HG02870 (cell line): ENCODE measurements around the gene TSPAN6.
A peak's percentile ranks its signal among the peaks of the same experiment; 100 is the strongest.

Source experiments
- ATAC-seq: cut with Tn5 transposase; IDR thresholded peaks from one replicate; pipeline ENCODE4 v1.9.1; 2021; ENCODE audit warnings: mild to moderate bottlenecking, moderate library complexity; ENCODE audit not compliant: unreplicated experiment

The TSPAN6 gene

GRCh38 chrX:100648458-100649417 is 12.1 kb upstream of the TSPAN6 start:
- no peak for ATAC-seq

- no peak for ATAC-seq
These were observed 11.1 kb upstream of the TSPAN6 start for GRCh38 chrX:100647739-100648138.

DNA sequence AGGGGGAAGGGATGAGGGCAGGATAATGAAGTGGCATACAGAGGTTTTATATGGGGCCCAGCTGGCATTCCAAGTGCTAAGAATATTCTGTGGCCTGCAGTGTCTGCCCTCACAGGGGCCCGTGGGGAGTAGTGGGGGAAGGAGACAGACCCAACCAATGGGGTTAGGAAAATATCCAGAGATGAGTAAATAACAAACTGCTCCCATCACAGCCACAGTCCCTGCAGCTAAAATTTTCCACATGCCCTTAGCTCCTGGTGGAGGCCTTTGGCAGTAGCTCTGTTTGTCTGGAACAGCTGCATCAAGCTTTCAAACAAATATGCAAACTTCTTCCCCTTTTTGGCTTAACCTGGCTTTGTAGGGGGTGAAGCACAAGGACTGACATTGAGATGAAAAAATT is 10.5 kb upstream of the TSPAN6 start:
- ATAC-seq = no peak

GRCh38 chrX:100645106-100645505 is 8.5 kb upstream of the TSPAN6 start:
- ATAC-seq = no peak

GRCh38 chrX:100643956-100644860 is 7.6 kb upstream of the TSPAN6 start, which contains the start of gene SRPX2:
SRPX2 (plus strand) TSS chrX:100644199; CDS start chrX:100646323, 2,124 bp downstream.
- ATAC-seq = no peak

DNA sequence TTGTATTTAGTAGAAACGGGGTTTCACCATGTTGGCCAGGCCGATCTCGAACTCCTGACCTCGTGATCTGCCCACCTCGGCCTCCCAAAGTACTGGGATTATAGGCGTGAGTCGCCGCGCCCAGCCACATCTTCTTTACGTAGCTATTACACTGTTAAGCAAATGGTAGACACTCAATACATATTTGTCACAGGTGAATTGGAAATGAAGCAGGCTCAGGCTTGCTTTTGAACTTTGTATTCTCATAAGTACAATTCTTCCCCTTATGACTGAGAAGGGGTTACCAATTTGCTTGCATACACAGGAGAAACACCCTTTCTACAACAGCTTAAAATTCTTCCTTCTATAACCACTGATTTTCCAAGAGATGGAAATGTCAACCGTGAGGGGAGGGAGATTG is 6.6 kb upstream of the TSPAN6 start:
- no peak for ATAC-seq

DNA sequence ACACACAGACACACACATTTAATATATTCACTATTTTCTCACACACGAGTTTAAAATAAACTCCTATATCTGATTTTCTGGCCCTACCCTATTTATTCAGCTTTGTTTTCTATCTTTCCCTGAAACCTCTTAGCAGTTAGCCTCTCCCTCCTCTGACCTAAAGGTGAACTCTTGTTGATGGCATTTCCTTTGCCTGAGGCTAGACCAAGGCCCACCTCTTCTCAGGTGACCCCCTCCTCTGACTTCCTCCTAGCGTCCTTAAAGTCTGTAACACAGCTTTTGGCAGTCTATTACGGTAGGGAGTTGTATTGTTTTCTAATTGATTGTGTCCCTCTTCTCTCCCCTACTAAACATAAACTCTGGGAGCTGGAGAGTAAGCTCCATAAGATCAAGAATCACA is 5.7 kb upstream of the TSPAN6 start:
- no peak for ATAC-seq

GRCh38 chrX:100635989-100636320 is 651 bp downstream of the TSPAN6 start:
- ATAC-seq = no peak

- no peak for ATAC-seq
These were observed 1.6 kb downstream of the TSPAN6 start for GRCh38 chrX:100635040-100635439.

DNA sequence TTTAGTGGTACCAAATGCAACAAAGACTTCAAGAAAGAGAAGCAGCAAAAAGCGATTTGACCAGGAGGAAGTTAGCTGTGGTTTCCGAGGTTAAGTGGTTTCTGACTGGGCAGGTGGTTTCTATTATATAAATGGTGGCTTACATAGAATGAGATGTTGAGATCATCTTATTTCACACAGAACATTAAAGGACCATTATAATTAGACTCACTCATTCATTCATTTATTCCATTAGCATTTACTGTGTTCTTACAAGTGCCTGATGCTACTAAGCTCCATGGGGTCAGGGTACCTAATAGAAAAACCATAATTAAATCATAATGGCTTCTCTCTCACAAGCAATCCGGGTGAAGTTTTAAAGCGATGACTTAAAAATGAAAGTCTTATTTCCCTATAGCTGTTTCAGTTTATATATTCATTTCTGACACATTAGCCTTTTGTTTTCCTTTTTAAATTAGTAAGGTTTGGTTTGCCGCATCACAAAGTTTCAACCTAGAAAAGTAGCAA is 10.6 kb downstream of the TSPAN6 start:
- peak; percentile 92 for ATAC-seq

GRCh38 chrX:100623001-100623400 is 13.6 kb downstream of the TSPAN6 start:
- ATAC-seq = no peak

GRCh38 chrX:100615005-100615404 is 21.6 kb downstream of the TSPAN6 start:
- peak; percentile 100 for ATAC-seq

- no peak for ATAC-seq
These were observed 24.7 kb downstream of the TSPAN6 start for GRCh38 chrX:100611951-100612350.

- ATAC-seq = no peak
These were observed 27.0 kb downstream of the TSPAN6 start for GRCh38 chrX:100609591-100609990.

DNA sequence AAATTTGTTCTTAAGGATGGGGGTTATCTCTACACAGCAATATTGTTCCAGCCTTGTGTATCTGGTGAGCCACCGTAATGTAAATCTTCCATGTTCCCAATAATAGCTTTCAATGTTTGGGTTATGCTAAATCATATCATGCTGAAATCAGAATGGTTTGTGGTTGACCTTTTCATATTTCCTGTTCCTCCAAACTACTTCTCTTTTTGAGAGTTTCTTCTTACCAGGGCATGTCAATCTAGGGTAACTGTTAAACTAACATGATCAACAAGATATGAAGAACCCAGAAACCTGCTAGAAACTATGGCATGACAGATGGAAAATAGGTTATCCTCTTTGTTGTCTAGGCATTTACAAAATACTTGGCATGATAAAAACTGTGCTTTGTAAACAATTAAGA is 29.9 kb downstream of the TSPAN6 start:
- ATAC-seq = no peak

DNA sequence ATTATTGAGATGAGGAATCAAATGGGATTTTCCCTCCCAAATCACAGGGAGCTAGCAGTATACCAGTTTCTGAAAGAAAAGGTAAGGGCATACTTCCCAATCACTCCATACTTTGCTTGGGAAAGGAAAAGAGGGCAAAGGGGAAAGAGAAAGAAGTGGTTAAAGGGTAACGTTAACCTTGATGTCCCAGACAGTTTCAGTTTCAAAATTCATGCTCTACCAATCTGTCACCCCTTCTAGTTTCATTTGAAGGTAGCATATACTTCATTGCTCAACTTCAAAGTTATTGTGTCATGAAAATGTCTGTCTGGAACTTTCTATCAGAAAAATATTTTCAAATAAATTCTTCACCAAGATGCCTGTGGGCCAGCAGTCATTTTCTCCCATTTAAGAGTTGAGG is 35.8 kb downstream of the TSPAN6 start:
- no peak for ATAC-seq

- ATAC-seq = no peak
These were observed 36.3 kb downstream of the TSPAN6 start for GRCh38 chrX:100600340-100600739.

- no peak for ATAC-seq
These were observed 37.1 kb downstream of the TSPAN6 start for GRCh38 chrX:100599456-100599855.

- no peak for ATAC-seq
These were observed 40.0 kb downstream of the TSPAN6 start for GRCh38 chrX:100596601-100597000.

- no peak for ATAC-seq
These were observed 43.0 kb downstream of the TSPAN6 start for GRCh38 chrX:100593581-100593980.

DNA sequence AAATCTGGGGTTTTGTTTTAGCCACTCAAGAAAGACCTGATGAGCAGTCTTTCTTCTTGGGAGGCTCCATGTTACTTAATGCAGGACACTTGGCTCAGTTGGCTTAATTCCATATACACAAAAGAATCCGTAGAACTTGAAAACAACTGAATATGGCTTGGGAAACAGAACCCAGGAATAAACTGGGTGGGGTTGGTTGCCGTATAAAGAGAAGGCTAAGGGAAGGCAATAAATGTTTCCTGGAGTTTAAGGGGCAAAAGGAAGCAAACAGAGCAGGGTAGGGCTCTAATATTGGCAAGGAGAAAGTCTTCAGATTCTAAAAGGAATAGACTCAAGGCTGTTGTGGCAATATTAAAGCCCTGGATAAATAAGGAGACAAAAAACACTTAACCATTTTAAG is 43.5 kb downstream of the TSPAN6 start:
- no peak for ATAC-seq
